Liver (tissue), 9 donors: ENCODE measurements around the gene DTX3L. TPM values are rescaled to one million over a fixed set of nuclear protein-coding genes. Genes with fewer than 3 reads are reported as not detected.

Experiments used
- DNase-seq: peaks from one replicate; pipeline ENCODE4 v3.0.0-alpha.2; 2017; ENCODE audit warnings: low spot score
- H3K27ac ChIP-seq, 2 donors: one replicate each; pipeline ENCODE4 v1.7.0; 2013; ENCODE audit warnings: inconsistent platforms in 2 of 2, low read length in 2 of 2, control low read depth in 1 of 2, low read depth in 1 of 2, mild to moderate bottlenecking in 1 of 2
- H3K27me3 ChIP-seq, 4 donors: one replicate each; pipeline versions ENCODE4 v1.6.1 to v1.7.0; 2013; ENCODE audit warnings: low read length in 3 of 4, inconsistent platforms in 1 of 4, mild to moderate bottlenecking in 1 of 4, moderate library complexity in 1 of 4; ENCODE audit not compliant: control insufficient read depth in 4 of 4, insufficient read depth in 4 of 4
- H3K36me3 ChIP-seq, 4 donors: one replicate each; pipeline versions ENCODE4 v1.6.1 to v1.7.0; 2013; ENCODE audit warnings: low read length in 3 of 4, mild to moderate bottlenecking in 3 of 4, low read depth in 1 of 4, moderate library complexity in 1 of 4; ENCODE audit not compliant: control insufficient read depth in 4 of 4, insufficient read depth in 3 of 4
- H3K4me1 ChIP-seq, 4 donors: one replicate each; pipeline versions ENCODE4 v1.6.1 to v1.7.0; 2013; ENCODE audit warnings: low read length in 3 of 4, mild to moderate bottlenecking in 3 of 4, moderate library complexity in 1 of 4; ENCODE audit not compliant: control insufficient read depth in 4 of 4, insufficient read depth in 4 of 4
- H3K4me3 ChIP-seq, 3 donors: one replicate each; pipeline versions ENCODE4 v1.6.1 to v1.7.0; 2013; ENCODE audit warnings: low read length in 3 of 3, control low read depth in 1 of 3, low read depth in 1 of 3, mild to moderate bottlenecking in 1 of 3
- H3K9ac ChIP-seq, 2 donors: one replicate each; pipeline ENCODE4 v1.7.0; 2013; ENCODE audit warnings: low read length in 2 of 2, mild to moderate bottlenecking in 2 of 2, moderate library complexity in 2 of 2, control low read depth in 1 of 2, low read depth in 1 of 2
- H3K9me3 ChIP-seq, 4 donors: one replicate each; pipeline versions ENCODE4 v1.6.1 to v1.7.0; 2013; ENCODE audit warnings: low read length in 3 of 4; ENCODE audit not compliant: control insufficient read depth in 4 of 4
- ATF3 ChIP-seq: IDR thresholded peaks from 2 replicates; pipeline ENCODE4 v1.6.1; 2016; ENCODE audit warnings: antibody characterized with exemption
- FOXA1 ChIP-seq: IDR thresholded peaks from 2 replicates; pipeline ENCODE4 v1.6.1; 2016; ENCODE audit warnings: antibody characterized with exemption
- FOXA2 ChIP-seq: IDR thresholded peaks from 2 replicates; pipeline ENCODE4 v1.6.1; 2016; ENCODE audit warnings: antibody characterized with exemption
- GABPA ChIP-seq, 2 donors: IDR thresholded peaks in 1 of 2; conservative IDR thresholded peaks in 1 of 2; 2 replicates each; pipeline ENCODE4 v1.6.1; 2016; ENCODE audit warnings: antibody characterized with exemption in 2 of 2, mild to moderate bottlenecking in 1 of 2, moderate library complexity in 1 of 2
- HNF4A ChIP-seq, 2 donors: conservative IDR thresholded peaks; 2 replicates each; pipeline ENCODE4 v1.6.1; 2016; ENCODE audit warnings: antibody characterized with exemption in 2 of 2, mild to moderate bottlenecking in 2 of 2
- HNF4G ChIP-seq: IDR thresholded peaks from 2 replicates; pipeline ENCODE4 v1.6.1; 2016; ENCODE audit warnings: antibody characterized with exemption
- RAD21 ChIP-seq, 2 donors: IDR thresholded peaks; 2 replicates each; pipeline ENCODE4 v1.6.1; 2016; ENCODE audit warnings: antibody characterized with exemption in 2 of 2, mild to moderate bottlenecking in 2 of 2
- SP1 ChIP-seq: IDR thresholded peaks from 2 replicates; pipeline ENCODE4 v1.6.1; 2018; ENCODE audit warnings: antibody characterized with exemption, mild to moderate bottlenecking
- YY1 ChIP-seq: IDR thresholded peaks from 2 replicates; pipeline ENCODE4 v1.6.1; 2016; ENCODE audit warnings: antibody characterized with exemption, mild to moderate bottlenecking
- WGBS: extraction: QIAGEN DNeasy Blood & Tissue Kit; methylation state at CpG from one replicate; pipeline ENCODE4 v1.1.7; 2013; 5-methylcytosine and 5-hydroxymethylcytosine counted together
- polyA plus RNA-seq, 2 donors: library from polyadenylated mRNA; stranded (reverse) in 1 of 2; unstranded in 1 of 2; fragments of 200-250 nt in 1 of 2; fragments of >200 nt in 1 of 2; fragmentation: Nextera tagmentation in 1 of 2; extraction: Ambion mirVana in 1 of 2; gene quantifications; one replicate each; pipeline versions ENCODE4 v1.2.1 to v1.2.3, GENCODE V29; 2013 to 2015
- total RNA-seq, 2 donors: library from RNA; depleted of rRNA; stranded (reverse); fragments of >200 nt; gene quantifications; one replicate each; pipeline ENCODE4 v1.2.3, GENCODE V29; 2014
- TF ChIP-seq, protein P1 (sequence below): IDR thresholded peaks from 2 replicates; pipeline ENCODE4 v1.6.1; 2016; ENCODE audit warnings: antibody characterized with exemption
- TF ChIP-seq, protein P2 (sequence below): IDR thresholded peaks from 2 replicates; pipeline ENCODE4 v1.6.1; 2016; ENCODE audit warnings: antibody characterized with exemption
- donor health status: healthy.
- donor health status: healthy.
- donor health status: healthy.
- donor health status: healthy.
- donor health status: healthy.

Gene DTX3L
- total and polyA plus RNA-seq, 4 donors, result 16.9 to 44.5 (median 23.5) TPM

DNA sequence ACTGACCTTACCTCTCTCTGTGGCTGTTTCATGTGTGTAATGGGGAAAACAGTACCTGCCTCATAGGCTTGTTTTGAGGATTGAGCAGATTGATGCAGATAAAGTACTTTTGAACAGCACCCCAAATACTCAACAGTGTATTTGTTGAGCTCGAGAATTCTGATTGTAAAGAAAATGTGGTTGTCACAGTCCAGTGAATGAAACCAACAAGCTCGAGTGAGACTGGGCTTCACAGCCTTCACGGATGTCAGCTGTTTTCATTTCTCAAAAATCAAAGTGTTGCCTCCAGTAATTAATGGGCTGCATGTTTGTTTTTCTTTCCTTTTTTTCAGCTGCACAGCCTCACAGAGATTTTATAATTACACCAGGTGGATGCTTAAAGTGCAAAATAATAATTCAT, 57.0 kb downstream of the DTX3L start:
- Histone ChIP-seq H3K27ac (no peak overlapping the region), H3K27me3 (no peaks in the 10 kb centered on the region), H3K9me3 (no peaks in the 10 kb centered on the region), H3K36me3 (no peaks in the 10 kb centered on the region), H3K4me3 (no peak overlapping the region), H3K9ac (no peak overlapping the region), H3K4me1 (no peaks in the 10 kb centered on the region)
- 87% methylated on average over 3 of the region's 3 CpGs for WGBS
- no peak for DNase-seq
- TF ChIP-seq HNF4G (no peak), FOXA2 (no peak), RAD21 (IDR thresholded peaks at IDR 0.05) (no peak), ATF3 (no peak), SP1 (no peak), GABPA (IDR thresholded peaks at IDR 0.05 in 1 of 2, conservative IDR thresholded peaks at IDR 0.05 in 1 of 2) (no peak), FOXA1 (no peak)
- TF ChIP-seq, protein P1, sequence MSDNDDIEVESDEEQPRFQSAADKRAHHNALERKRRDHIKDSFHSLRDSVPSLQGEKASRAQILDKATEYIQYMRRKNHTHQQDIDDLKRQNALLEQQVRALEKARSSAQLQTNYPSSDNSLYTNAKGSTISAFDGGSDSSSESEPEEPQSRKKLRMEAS, result no peak
- TF ChIP-seq, protein P2, sequence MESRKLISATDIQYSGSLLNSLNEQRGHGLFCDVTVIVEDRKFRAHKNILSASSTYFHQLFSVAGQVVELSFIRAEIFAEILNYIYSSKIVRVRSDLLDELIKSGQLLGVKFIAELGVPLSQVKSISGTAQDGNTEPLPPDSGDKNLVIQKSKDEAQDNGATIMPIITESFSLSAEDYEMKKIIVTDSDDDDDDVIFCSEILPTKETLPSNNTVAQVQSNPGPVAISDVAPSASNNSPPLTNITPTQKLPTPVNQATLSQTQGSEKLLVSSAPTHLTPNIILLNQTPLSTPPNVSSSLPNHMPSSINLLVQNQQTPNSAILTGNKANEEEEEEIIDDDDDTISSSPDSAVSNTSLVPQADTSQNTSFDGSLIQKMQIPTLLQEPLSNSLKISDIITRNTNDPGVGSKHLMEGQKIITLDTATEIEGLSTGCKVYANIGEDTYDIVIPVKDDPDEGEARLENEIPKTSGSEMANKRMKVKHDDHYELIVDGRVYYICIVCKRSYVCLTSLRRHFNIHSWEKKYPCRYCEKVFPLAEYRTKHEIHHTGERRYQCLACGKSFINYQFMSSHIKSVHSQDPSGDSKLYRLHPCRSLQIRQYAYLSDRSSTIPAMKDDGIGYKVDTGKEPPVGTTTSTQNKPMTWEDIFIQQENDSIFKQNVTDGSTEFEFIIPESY, result no peak

DNA sequence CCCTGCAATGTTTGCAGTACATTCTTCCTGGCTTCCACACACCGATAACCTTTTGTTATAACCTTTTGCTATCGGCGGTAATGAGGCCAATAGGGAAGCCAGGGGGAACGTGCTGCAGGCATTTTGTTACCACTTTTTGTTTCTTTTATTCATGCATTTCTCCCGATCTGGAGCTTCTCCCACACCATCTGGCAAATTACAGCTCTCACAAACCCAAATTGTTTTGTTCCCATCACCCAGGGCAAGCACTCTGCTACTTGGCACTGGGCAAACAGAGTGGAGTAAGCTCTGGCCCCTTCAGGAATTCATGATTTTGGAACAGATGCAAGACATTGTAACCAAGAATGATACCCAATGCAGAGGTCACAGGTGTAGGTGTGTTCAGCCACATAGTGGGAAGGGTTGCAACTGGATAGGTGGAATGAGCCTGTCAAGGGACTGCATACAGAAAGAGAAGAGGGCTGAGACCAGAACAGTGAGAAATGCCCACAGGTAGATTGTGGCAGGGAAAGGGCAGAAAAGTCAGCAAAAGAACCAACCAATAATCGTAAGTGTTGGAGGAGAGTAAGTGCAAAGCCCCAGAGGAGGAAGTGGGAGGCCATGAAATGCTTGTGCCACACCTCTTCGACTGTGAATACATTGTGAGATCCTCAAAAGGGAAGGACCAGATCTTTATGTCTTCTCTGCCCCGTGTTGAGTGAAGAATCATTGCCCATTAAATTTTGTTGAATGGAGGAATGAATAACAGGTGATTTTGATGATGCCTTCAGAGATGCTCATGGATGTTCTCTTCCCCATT, 59.1 kb downstream of the DTX3L start:
- 87% methylated on average over 8 of the region's 8 CpGs for WGBS
- no peak overlapping the region for H3K4me3 ChIP-seq
- DNase-seq, result no peak
- no peak overlapping the region for H3K27ac ChIP-seq
- H3K4me1 ChIP-seq, result no peaks in the 10 kb centered on the region
- no peaks in the 10 kb centered on the region for H3K36me3 ChIP-seq
- H3K9ac ChIP-seq, result no peak overlapping the region
- H3K27me3 ChIP-seq, result no peaks in the 10 kb centered on the region
- H3K9me3 ChIP-seq, result no peaks in the 10 kb centered on the region
- TF ChIP-seq SP1 (no peak), ATF3 (no peak), YY1 (no peak), HNF4A (conservative IDR thresholded peaks at IDR 0.05) (no peak), HNF4G (no peak)
- TF ChIP-seq, protein P2, result no peak

Other genes with a start within 250 kb of the DTX3L start
- gene CSTA, start 239.1 kb upstream of the DTX3L start, total RNA-seq, result 1 to 10 TPM; 1.5 to 6.6 TPM
- 1 to 10 TPM; 3.2 to 4.7 TPM for gene CSTA, start 239.1 kb upstream of the DTX3L start, polyA plus RNA-seq
- 10 to 100 TPM; 14.0 to 17.4 TPM for gene MIX23, start 181.1 kb upstream of the DTX3L start, total RNA-seq
- 10 to 100 TPM; 16.1 to 19.6 TPM for gene MIX23, start 181.1 kb upstream of the DTX3L start, polyA plus RNA-seq
- 10 to 100 TPM; 16.6 to 17.4 TPM for gene FAM162A, start 180.2 kb upstream of the DTX3L start, total RNA-seq
- gene FAM162A, start 180.2 kb upstream of the DTX3L start, polyA plus RNA-seq, result 100 to 1,000 TPM in 1 of 2 donors, 10 to 100 TPM in 1; 41.7 to 160 TPM
- 1 to 10 TPM; 2.3 to 3.7 TPM for gene WDR5B, start 148.3 kb upstream of the DTX3L start, total RNA-seq
- gene WDR5B, start 148.3 kb upstream of the DTX3L start, polyA plus RNA-seq, result 1 to 10 TPM; 1.8 TPM
- 10 to 100 TPM; 23.7 to 42.0 TPM for gene KPNA1, start 49.4 kb upstream of the DTX3L start, total RNA-seq
- gene KPNA1, start 49.4 kb upstream of the DTX3L start, polyA plus RNA-seq, result 10 to 100 TPM; 20.7 to 23.3 TPM
- gene PARP9, start within 50 bp of the DTX3L start, total RNA-seq, result 10 to 100 TPM; 39.3 to 74.0 TPM
- 10 to 100 TPM; 34.8 to 58.6 TPM for gene PARP9, start within 50 bp of the DTX3L start, polyA plus RNA-seq
- gene PARP15, start 13.3 kb downstream of the DTX3L start, total RNA-seq, result 1 to 10 TPM; 2.8 to 3.3 TPM
- gene PARP15, start 13.3 kb downstream of the DTX3L start, polyA plus RNA-seq, result 1 to 10 TPM in 1 of 2 donors, under 1 TPM in 1; 0.28 to 2.1 TPM
- gene PARP14, start 116.5 kb downstream of the DTX3L start, total RNA-seq, result 10 to 100 TPM; 33.7 to 79.7 TPM
- 10 to 100 TPM; 13.1 to 13.2 TPM for gene PARP14, start 116.5 kb downstream of the DTX3L start, polyA plus RNA-seq
- gene HSPBAP1, start 229.5 kb downstream of the DTX3L start, total RNA-seq, result 1 to 10 TPM; 3.7 to 5.3 TPM
- gene HSPBAP1, start 229.5 kb downstream of the DTX3L start, polyA plus RNA-seq, result 1 to 10 TPM; 2.2 to 4.2 TPM
- gene SLC49A4, start 230.7 kb downstream of the DTX3L start, total RNA-seq, result 10 to 100 TPM in 1 of 2 donors, 1 to 10 TPM in 1; 7.7 to 11.1 TPM
- gene SLC49A4, start 230.7 kb downstream of the DTX3L start, polyA plus RNA-seq, result 1 to 10 TPM; 3.3 to 5.0 TPM